OCI-LY3 (cell line): Measurements from ENCODE around the gene NOTCH2NLA.
"Not testable (repeated sequence)": the region's sequence is repeated elsewhere in the genome, so short reads cannot be mapped to it uniquely, and the experiment has no call there.

Experiments
- H2AFZ ChIP-seq: fragments of 200-600, 300-600 bp; shearing (Covaris generic); 2 replicates; pipeline ENCODE4 v1.6.0; 2014; ENCODE audit warnings: antibody characterized with exemption, low read depth, low read length
- H3K27ac ChIP-seq: fragments of 200-600, 300-600 bp; sonication (generic); 2 replicates; pipeline ENCODE4 v1.5.1; 2014; ENCODE audit warnings: mild to moderate bottlenecking, low read length, moderate library complexity, mixed read lengths
- H3K27me3 ChIP-seq: fragments of 200-600, 300-600 bp; sonication (generic); 2 replicates; pipeline ENCODE4 v1.6.1; 2014; ENCODE audit warnings: low read depth, low read length, mixed read lengths
- H3K36me3 ChIP-seq: fragments of 200-600, 300-600 bp; sonication (generic); replicated peaks from 2 replicates; pipeline ENCODE3; 2014; ENCODE audit warnings: low read depth, low read length, mixed read lengths
- H3K4me1 ChIP-seq: fragments of 300-600, 200-600 bp; sonication (generic); 2 replicates; pipeline ENCODE4 v1.6.1; 2014; ENCODE audit warnings: low read length, mixed read lengths
- H3K4me2 ChIP-seq: fragments of 200-600, 300-600 bp; sonication (generic); 2 replicates; pipeline ENCODE4 v1.6.1; 2014; ENCODE audit warnings: low read length, mixed read lengths
- H3K4me3 ChIP-seq: fragments of 300-600, 200-600 bp; sonication (generic); 2 replicates; pipeline ENCODE4 v1.5.1; 2014; ENCODE audit warnings: antibody characterized with exemption, mild to moderate bottlenecking, low read length, moderate library complexity
- H3K79me2 ChIP-seq: fragments of 300-600, 200-600 bp; shearing (Covaris generic); 2 replicates; pipeline ENCODE4 v1.6.1; 2014; ENCODE audit warnings: mild to moderate bottlenecking, low read length, mixed read lengths
- H3K9ac ChIP-seq: fragments of 300-600, 200-600 bp; shearing (Covaris generic); 2 replicates; pipeline ENCODE4 v1.6.0; 2014; ENCODE audit warnings: mild to moderate bottlenecking, low read length, moderate library complexity
- H3K9me3 ChIP-seq: fragments of 200-600, 300-600 bp; shearing (Covaris generic); 2 replicates; pipeline ENCODE4 v1.6.1; 2014; ENCODE audit warnings: low read length, mixed read lengths; ENCODE audit not compliant: insufficient read depth
- H4K20me1 ChIP-seq: fragments of 200-600, 300-600 bp; sonication (generic); 2 replicates; pipeline ENCODE4 v1.6.1; 2016; ENCODE audit warnings: low read length, mixed read lengths; ENCODE audit not compliant: insufficient read depth

NOTCH2NLA gene

GRCh38 chr1:146174531-146174930 lies 54.3 kb downstream of the NOTCH2NLA start:
- H3K27me3 ChIP-seq, H3K9ac ChIP-seq, H3K9me3 ChIP-seq, H3K4me3 ChIP-seq, H3K36me3 ChIP-seq, H3K4me2 ChIP-seq, H3K4me1 ChIP-seq, H4K20me1 ChIP-seq, H3K27ac ChIP-seq, H2AFZ ChIP-seq, H3K79me2 ChIP-seq: not testable (repeated sequence)

- not testable (repeated sequence) for H3K4me3 ChIP-seq, H3K9me3 ChIP-seq, H3K9ac ChIP-seq, H4K20me1 ChIP-seq, H3K4me1 ChIP-seq, H3K27ac ChIP-seq, H3K4me2 ChIP-seq, H2AFZ ChIP-seq, H3K36me3 ChIP-seq, H3K79me2 ChIP-seq, H3K27me3 ChIP-seq
These were observed 61.1 kb downstream of the NOTCH2NLA start for GRCh38 chr1:146167740-146168139.

GRCh38 chr1:146167273-146167672 lies 61.5 kb downstream of the NOTCH2NLA start:
- H3K4me2 ChIP-seq, H3K27ac ChIP-seq, H3K79me2 ChIP-seq, H3K9ac ChIP-seq, H4K20me1 ChIP-seq, H3K4me3 ChIP-seq, H3K27me3 ChIP-seq, H2AFZ ChIP-seq, H3K36me3 ChIP-seq, H3K9me3 ChIP-seq, H3K4me1 ChIP-seq: not testable (repeated sequence)

- not testable (repeated sequence) for H3K9ac ChIP-seq, H3K9me3 ChIP-seq, H3K79me2 ChIP-seq, H3K4me3 ChIP-seq, H4K20me1 ChIP-seq, H3K27ac ChIP-seq, H3K4me2 ChIP-seq, H3K4me1 ChIP-seq, H3K36me3 ChIP-seq, H3K27me3 ChIP-seq, H2AFZ ChIP-seq
These were observed 84.4 kb downstream of the NOTCH2NLA start, which contains the start of gene NBPF10 for GRCh38 chr1:146144465-146144864. TSS of gene NBPF10 (minus strand) at chr1:146144804. CDS start at chr1:146144769, 35 bp downstream.
